OCI-M2 (cell line): ENCODE data around the gene LGALS3.

Experiments used
- DNase-seq: peaks from one replicate; lab custom pipeline; 2025; ENCODE audit not compliant: unreplicated experiment; lab: John Stamatoyannopoulos, UW

Gene LGALS3

DNA sequence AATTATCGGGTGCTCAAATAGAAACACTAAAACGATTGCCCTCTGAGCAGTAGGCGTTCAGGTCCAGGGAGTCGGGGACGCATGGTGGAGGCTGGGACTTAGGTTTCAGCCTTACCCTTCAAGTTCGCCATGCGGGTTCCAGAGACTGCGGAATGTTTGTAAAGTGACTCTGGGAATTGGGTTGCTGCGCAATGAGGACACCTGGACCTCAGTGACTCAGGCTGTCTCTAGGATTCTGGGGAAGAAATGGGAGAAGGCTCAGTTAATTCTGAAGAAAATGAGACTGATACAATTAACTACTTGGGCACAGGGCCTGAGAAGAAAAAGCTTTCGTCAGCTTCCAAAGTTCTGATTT lies 1.1 kb downstream of the LGALS3 start:
- DNase-seq = no peak

- DNase-seq = no peak
Observed at GRCh38 chr14:55131370-55132137, 2.5 kb downstream of the LGALS3 start.

DNA sequence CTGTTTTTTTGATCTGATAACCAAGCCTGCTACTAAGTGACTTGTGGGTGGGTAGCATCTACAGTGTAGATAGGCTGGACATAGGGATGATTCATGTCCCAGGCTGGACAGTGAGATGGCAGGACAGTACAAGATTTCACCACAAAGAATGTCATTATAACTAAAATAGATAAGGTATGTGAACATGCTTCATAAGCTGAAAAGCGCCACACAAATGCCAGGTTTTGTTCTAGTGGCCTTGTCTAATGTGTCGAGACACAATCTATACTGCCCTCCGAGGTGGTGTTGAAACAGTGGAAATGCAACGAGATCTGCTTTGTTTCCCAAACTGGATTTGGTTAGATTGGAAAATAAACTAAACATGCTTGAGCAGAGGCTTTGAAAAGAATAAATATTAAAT lies 4.4 kb downstream of the LGALS3 start:
- no peak for DNase-seq

- no peak for DNase-seq
Observed at GRCh38 chr14:55136241-55136640, 7.2 kb downstream of the LGALS3 start.

DNA sequence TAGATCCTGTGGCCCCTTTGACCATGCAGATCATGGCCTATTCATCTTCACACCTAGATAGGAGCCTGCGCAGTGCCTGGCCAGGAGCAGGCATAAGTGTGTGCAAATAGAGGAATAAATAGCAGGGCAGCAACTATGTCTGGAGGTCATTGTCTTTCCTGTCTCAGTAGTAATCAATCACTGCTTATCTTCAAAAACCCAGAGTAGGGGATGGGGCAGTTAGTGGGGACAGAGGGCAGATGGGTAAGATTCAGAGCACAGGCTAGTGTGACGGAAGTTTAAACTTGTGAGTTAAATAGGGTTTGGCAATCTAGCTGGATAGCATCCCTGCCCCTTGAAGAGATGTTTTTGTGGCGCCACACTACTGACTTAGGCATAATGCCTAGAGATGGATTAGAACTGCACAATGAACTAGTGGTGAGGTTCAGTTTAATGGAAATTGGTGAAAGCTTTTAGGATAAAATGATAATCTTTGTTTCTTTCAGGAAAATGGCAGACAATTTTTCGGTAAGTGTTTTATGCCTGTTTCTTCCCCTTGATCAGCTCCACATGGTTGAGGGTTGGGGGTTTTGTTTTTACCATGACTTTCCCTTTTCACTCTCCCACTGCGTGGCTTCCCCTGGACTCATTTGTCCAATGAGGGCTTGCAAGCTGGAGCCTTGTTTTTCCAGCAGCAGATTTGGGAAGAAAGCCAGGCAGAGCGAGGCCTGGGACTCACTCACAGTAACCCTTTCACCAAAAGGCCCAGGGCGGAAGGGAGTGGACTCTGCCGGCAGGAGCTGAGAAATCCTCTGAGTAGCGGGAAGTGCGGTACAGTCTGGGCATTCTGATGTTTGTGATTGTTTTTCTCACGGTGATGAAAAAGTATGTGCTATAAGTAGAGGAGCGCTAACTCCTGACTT lies 8.1 kb downstream of the LGALS3 start:
- no peak for DNase-seq

GRCh38 chr14:55138091-55138490 lies 9.0 kb downstream of the LGALS3 start:
- no peak for DNase-seq

GRCh38 chr14:55139141-55139540 lies 10.1 kb downstream of the LGALS3 start:
- DNase-seq = no peak

GRCh38 chr14:55139696-55140509 lies 10.9 kb downstream of the LGALS3 start:
- no peak for DNase-seq

DNA sequence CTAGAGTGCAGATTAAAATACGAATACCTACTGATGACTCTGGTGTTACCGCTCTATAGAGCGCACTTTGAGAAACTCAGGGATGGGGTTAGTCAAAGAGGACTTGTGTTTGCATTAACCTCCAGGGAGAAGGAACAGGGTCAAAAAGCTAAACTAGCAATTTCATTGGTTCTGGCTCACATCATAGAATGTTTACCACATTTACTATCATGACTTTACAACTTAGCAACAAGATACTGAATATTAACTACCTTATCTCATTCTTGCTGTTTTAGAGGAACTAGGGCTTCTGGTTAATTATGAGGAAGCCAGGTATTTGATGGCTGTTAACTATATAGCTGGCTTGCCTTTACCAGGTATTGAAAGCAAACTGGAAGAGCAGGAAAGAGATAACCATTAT lies 12.8 kb downstream of the LGALS3 start:
- no peak for DNase-seq

GRCh38 chr14:55142466-55142865 lies 13.4 kb downstream of the LGALS3 start:
- no peak for DNase-seq

DNA sequence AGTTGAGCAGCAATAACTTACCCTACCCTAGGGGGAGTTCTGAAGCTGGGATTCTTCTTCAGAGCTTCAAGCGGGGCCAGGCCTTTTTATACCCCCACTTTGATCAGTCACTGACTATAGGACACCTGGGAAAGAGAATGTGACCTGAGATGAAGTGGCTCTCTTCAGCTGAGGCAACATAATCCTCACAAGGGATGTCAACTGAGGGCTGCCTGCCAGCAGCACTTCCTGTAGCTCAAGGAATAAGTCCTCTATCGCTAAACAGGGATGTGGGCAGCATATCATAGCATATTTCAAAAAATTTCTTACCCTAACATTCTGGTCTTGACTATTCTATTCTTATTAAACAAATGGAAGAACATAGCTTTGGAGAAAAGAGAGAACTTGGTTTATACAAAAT lies 17.4 kb downstream of the LGALS3 start:
- no peak for DNase-seq

DNA sequence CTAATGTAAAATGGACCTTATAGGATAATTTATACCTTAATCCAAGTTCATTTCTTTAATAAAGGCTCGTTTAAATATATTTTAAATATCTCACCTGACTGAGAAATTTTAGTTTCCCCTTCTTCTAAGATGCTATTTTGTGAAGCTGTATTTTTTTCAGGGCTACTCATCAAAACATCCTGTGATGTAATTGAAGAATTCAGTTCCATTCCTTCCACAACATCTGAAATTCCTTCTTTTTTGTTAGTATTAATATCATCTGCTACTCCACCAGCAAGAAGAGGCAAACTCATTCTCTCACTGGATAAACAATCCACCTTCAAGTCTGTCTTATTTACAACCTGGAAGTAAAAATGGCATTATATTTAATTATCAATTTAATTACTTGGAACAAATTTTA lies 22.5 kb downstream of the LGALS3 start:
- DNase-seq = no peak

GRCh38 chr14:55152052-55152753 lies 23.2 kb downstream of the LGALS3 start:
- no peak for DNase-seq

GRCh38 chr14:55153951-55154350 lies 24.9 kb downstream of the LGALS3 start:
- no peak for DNase-seq

GRCh38 chr14:55157080-55157479 lies 28.0 kb downstream of the LGALS3 start:
- no peak for DNase-seq

DNA sequence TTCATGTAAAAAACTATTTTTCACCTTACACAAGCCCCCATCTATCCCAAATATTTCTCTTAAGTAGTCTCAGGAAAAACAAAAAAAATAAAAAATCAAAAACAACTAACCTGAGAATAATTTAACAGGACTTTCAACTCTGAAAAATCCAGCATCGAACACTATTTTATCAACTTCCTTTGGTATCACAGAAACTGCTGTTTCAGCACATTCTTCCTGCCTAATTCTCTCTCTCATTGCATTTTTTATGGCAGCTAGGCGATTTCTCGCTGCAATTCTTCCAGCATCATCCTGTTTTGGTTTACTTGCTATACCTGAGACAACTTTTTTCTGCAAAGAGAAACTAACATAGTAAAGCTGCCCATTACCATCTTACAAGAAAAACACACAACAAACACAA lies 29.4 kb downstream of the LGALS3 start:
- no peak for DNase-seq

GRCh38 chr14:55160989-55161388 lies 31.9 kb downstream of the LGALS3 start:
- no peak for DNase-seq

DNA sequence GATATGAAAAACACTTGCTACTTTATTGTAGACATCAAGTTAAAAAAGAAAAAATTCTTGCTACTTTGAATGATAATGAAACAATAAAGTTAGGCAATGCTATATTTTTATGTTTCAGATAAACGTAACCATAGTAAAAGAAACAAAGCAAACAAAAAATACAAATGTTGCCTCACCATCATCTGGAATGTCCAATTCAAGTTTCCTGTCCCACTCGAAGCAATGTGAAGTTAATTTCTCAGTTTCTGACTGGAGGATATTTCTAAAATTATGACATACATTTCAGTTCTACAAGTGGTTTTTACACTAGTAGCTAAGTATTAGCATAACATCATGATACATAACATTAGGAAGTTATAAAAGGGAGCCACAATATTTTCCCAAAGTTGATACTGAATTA lies 41.5 kb downstream of the LGALS3 start:
- DNase-seq = no peak

- DNase-seq = no peak
Observed at GRCh38 chr14:55180006-55180405, 51.0 kb downstream of the LGALS3 start.

GRCh38 chr14:55180434-55180833 lies 51.4 kb downstream of the LGALS3 start:
- no peak for DNase-seq
